Activated B cell treated with CpG ODN at 0.5 μM for 24 hours (primary cell): ENCODE data around the gene OR10H1. TPM values are rescaled to one million over a fixed set of nuclear protein-coding genes. Genes with fewer than 3 reads are reported as not detected.
"Not testable (repeated sequence)": the region's sequence is repeated elsewhere in the genome, so short reads cannot be mapped to it uniquely, and the experiment has no call there.

Experiments
- ATAC-seq: fragments of 200-7000 bp; cut with Tn5 transposase; one replicate; pipeline ENCODE4 v1.10.0; 2021; ENCODE audit warnings: low read depth, mild to moderate bottlenecking, moderate library complexity
- CTCF ChIA-PET: fragments of 350-600 bp; sonication (Branson Sonifier 250); formaldehyde crosslinking; loops from one replicate; lab custom pipeline; 2021; ENCODE audit warnings: antibody characterized with exemption; lab: Charles Lee
- POLR2A ChIA-PET: fragments of 350-600 bp; sonication (Branson Sonifier 250); formaldehyde crosslinking; loops from one replicate; lab custom pipeline; 2021; ENCODE audit warnings: antibody characterized with exemption; lab: Charles Lee
- DNase-seq: peaks from one replicate; pipeline ENCODE4 v3.0.0; 2022
- H3K27ac Mint-ChIP-seq: one replicate; pipeline ENCODE4 v1.8.0; 2020; ENCODE audit warnings: mixed read lengths
- H3K27me3 Mint-ChIP-seq: one replicate; pipeline ENCODE4 v1.8.0; 2021; ENCODE audit warnings: mixed read lengths
- H3K36me3 Mint-ChIP-seq: one replicate; pipeline ENCODE4 v1.8.0; 2021; ENCODE audit warnings: low read depth, mixed read lengths
- H3K4me1 Mint-ChIP-seq: one replicate; pipeline ENCODE4 v1.8.0; 2021; ENCODE audit warnings: mixed read lengths
- H3K4me3 Mint-ChIP-seq: one replicate; pipeline ENCODE4 v1.8.0; 2020; ENCODE audit warnings: mild to moderate bottlenecking, mixed read lengths
- H3K9me3 Mint-ChIP-seq: one replicate; pipeline ENCODE4 v1.8.0; 2020; ENCODE audit warnings: mixed read lengths
- intact Hi-C: fragments of 100-400 bp; cut with micrococcal nuclease; formaldehyde crosslinking; loops from one replicate; pipeline ENCODE4 v1.15.1; 2024
- total RNA-seq: library from RNA; stranded (reverse); gene quantifications from 2 replicates; pipeline ENCODE4 v1.2.3, GENCODE V29; 2022
- TF ChIP-seq, protein P1 (sequence below): fragments of 200-600 bp; IDR thresholded peaks from one replicate; pipeline ENCODE4 v1.8.0; 2022; ENCODE audit warnings: antibody characterized with exemption, mild to moderate bottlenecking

Gene OR10H1
- total RNA-seq, 1 donor from 2014 or later: not detected

DNA sequence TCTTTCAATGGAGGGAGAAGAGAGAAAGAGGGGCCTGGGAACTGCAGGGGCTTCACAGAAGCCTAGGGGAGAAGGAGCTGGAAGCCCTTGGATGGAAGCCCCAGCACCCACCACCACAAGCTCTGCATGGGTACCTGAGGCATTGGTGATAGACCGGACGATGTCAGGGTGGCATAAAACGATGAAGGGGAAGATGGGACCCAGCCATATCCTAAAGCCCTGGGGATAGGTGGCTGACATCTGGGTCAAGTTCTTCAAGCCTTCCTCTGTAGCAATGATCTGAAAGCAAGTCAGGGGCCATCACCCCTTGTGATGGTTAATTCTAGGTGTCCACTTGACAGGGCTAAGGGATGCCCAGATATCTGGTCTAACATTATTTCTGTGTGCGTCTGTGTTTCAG is 39.2 kb downstream of the OR10H1 start:
- H3K9me3 Mint-ChIP-seq: no peaks in the 10 kb centered on the region
- DNase-seq: no peak
- ChIA-PET POLR2A (no interaction called here), CTCF (no interaction called here)
- no peaks in the 10 kb centered on the region for H3K36me3 Mint-ChIP-seq
- intact Hi-C loops: no loop called here
- TF ChIP-seq, protein P1, sequence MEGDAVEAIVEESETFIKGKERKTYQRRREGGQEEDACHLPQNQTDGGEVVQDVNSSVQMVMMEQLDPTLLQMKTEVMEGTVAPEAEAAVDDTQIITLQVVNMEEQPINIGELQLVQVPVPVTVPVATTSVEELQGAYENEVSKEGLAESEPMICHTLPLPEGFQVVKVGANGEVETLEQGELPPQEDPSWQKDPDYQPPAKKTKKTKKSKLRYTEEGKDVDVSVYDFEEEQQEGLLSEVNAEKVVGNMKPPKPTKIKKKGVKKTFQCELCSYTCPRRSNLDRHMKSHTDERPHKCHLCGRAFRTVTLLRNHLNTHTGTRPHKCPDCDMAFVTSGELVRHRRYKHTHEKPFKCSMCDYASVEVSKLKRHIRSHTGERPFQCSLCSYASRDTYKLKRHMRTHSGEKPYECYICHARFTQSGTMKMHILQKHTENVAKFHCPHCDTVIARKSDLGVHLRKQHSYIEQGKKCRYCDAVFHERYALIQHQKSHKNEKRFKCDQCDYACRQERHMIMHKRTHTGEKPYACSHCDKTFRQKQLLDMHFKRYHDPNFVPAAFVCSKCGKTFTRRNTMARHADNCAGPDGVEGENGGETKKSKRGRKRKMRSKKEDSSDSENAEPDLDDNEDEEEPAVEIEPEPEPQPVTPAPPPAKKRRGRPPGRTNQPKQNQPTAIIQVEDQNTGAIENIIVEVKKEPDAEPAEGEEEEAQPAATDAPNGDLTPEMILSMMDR: no peak
- H3K27ac Mint-ChIP-seq: no peak overlapping the region
- H3K4me1 Mint-ChIP-seq: no peaks in the 10 kb centered on the region
- H3K27me3 Mint-ChIP-seq: peaks cover 33% of the 10 kb centered on the region
- ATAC-seq: no peak
- H3K4me3 Mint-ChIP-seq: no peak overlapping the region

DNA sequence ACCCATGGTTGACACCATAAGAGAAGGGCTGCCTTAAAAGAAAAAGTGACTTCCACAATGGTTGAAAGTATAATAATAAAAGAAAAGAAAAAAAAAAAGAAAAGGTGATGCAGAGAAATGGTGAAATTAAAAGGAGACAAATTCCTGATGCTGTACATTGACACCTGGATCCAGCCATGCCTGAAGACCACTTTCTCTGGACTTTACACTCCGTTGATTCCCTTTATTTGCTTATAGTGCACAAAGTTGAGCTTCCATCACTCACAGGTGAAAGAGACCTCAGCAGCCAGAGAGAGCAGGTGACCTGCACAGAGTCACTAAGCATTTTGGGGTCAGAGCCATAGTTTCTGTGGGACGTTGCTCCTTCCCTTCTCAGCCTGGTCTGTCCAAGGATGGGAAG is 40.2 kb downstream of the OR10H1 start:
- Mint-ChIP-seq H3K36me3 (no peaks in the 10 kb centered on the region), H3K4me3 (no peak overlapping the region), H3K4me1 (no peaks in the 10 kb centered on the region), H3K27me3 (peaks cover 33% of the 10 kb centered on the region), H3K27ac (no peak overlapping the region), H3K9me3 (no peaks in the 10 kb centered on the region)
- no peak for DNase-seq
- POLR2A ChIA-PET: no interaction called here
- TF ChIP-seq, protein P1: no peak
- ATAC-seq: no peak
- CTCF ChIA-PET: no interaction called here
- intact Hi-C loops: no loop called here

DNA sequence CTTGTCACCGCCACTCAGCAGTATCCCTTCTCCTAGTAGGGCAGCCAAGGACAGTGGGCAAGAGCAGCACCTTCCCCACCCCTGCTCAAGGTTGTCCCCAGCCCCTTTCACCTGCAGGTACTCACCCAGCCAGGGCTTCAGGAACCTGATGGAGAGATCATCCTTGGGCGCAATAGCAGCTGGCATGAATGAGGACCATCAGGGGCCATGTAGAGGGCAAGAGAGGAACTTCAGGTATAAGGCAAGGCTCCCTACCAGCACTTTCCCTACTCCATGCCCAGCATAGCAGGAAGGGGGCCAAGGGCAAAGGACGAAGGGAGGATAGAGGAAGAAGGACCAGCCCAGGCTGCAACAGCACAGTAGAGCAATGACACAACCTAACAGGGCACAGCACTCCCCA is 41.3 kb downstream of the OR10H1 start:
- CTCF ChIA-PET, H3K4me1 Mint-ChIP-seq, H3K27ac Mint-ChIP-seq, H3K9me3 Mint-ChIP-seq, H3K36me3 Mint-ChIP-seq, POLR2A ChIA-PET, intact Hi-C loops, DNase-seq, ATAC-seq, H3K4me3 Mint-ChIP-seq: not testable (repeated sequence)
- peaks cover 37% of the 10 kb centered on the region for H3K27me3 Mint-ChIP-seq

DNA sequence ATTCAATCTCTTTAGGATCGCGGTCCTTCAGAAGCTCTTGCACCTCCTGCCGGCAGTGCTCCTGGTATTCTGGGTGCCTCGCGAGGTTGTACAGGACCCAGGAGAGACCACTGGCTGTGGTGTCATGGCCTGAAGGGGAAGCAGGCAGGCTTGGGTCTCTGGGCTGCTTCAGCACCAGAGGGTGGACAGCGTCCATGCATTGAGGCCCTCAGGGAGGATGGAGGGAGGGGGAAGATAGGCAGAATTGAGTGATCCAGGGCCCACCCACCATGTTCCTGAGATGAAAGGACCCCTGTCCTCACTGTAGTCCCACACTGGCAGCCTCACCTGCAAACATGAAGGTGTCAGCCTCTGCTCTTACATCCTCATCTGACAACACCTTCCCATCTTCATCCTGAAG is 45.9 kb downstream of the OR10H1 start:
- TF ChIP-seq, protein P1: no peak
- ChIA-PET POLR2A (no interaction called here), CTCF (no interaction called here)
- H3K36me3 Mint-ChIP-seq: no peaks in the 10 kb centered on the region
- H3K9me3 Mint-ChIP-seq: peaks cover 2% of the 10 kb centered on the region
- no peaks in the 10 kb centered on the region for H3K4me1 Mint-ChIP-seq
- intact Hi-C loops: no loop called here
- no peak for ATAC-seq
- no peak for DNase-seq
- H3K27me3 Mint-ChIP-seq: peaks cover 38% of the 10 kb centered on the region
- no peak overlapping the region for H3K27ac Mint-ChIP-seq
- H3K4me3 Mint-ChIP-seq: no peak overlapping the region

GRCh38 chr19:15759962-15760565 is 55.4 kb downstream of the OR10H1 start:
- POLR2A ChIA-PET: no interaction called here
- H3K9me3 Mint-ChIP-seq: peaks cover 8% of the 10 kb centered on the region
- H3K36me3 Mint-ChIP-seq: no peaks in the 10 kb centered on the region
- intact Hi-C loops: no loop called here
- TF ChIP-seq, protein P1: no peak
- ATAC-seq (no peak), DNase-seq (no peak)
- H3K4me3 Mint-ChIP-seq: no peak overlapping the region
- no peak overlapping the region for H3K27ac Mint-ChIP-seq
- H3K27me3 Mint-ChIP-seq: peaks cover 45% of the 10 kb centered on the region
- H3K4me1 Mint-ChIP-seq: no peaks in the 10 kb centered on the region
- CTCF ChIA-PET: no interaction called here

- no peak overlapping the region for H3K27ac Mint-ChIP-seq
- ATAC-seq (no peak), DNase-seq (no peak)
- H3K4me3 Mint-ChIP-seq: no peak overlapping the region
- ChIA-PET POLR2A (no interaction called here), CTCF (no interaction called here)
- H3K27me3 Mint-ChIP-seq: peaks cover 46% of the 10 kb centered on the region
- intact Hi-C loops: no loop called here
- H3K9me3 Mint-ChIP-seq: peaks cover 5% of the 10 kb centered on the region
- H3K4me1 Mint-ChIP-seq: no peaks in the 10 kb centered on the region
- no peaks in the 10 kb centered on the region for H3K36me3 Mint-ChIP-seq
- TF ChIP-seq, protein P1: no peak
These were observed 57.1 kb downstream of the OR10H1 start for GRCh38 chr19:15758379-15758778.
